Measurements from ENCODE around the gene POU2F3.

Gene POU2F3

DNA sequence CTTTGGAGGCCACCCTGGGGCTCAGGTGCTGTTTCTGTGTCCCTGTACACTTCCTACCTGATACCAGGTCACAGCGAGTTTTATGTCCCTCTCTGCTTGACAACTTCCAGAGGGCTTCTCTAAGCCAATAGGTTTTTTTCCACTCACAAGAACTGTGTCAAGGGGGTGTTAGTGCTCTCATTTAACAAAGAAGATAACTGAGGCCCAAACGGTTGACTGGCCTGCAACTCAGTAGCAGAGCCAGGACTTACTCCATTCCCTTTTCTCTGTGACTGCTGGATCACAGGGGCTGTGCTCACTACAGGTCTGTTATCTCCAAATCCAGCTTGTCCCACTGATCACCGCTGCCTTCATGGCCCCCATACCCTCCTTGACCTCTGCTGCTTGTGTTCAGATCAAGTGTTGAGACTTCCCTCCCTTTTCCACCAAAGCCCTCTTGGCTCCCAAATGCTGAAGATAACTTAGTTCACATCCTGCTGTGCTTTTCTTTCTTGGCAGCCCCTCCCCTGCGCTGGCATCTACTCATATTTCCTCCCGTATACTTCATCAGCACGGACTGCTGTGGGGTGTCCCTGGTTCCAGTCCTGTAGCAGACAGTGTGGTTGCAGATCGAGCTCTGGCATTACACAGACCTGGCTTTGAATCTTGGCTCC lies 41.3 kb downstream of the POU2F3 start:
- no peak for DNase-seq (ENCODE audit: low read depth in 2 of 2, low spot score in 1 of 2)

DNA sequence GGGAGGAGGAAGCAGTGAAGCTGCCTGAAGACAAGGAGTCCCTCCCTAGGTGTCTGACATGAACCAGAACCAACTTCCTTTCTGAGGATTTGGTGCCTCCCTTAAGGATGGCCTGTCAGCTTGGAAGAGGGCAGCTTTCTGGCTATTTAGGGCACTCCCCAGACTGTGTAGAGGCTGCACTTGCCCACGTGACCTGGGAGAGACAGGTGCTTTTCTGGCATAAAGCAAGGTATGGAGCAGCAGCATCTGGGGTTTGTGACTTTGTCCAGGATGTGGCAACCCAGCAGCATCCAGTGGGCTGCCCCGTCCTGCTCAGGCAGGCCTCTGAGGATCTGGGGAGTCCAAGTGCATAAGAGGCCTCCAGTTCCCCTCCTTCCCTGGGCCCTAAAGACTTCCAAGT lies 43.2 kb downstream of the POU2F3 start:
- DNase-seq (ENCODE audit: low read depth in 2 of 2, low spot score in 1 of 2) = no peak

DNA sequence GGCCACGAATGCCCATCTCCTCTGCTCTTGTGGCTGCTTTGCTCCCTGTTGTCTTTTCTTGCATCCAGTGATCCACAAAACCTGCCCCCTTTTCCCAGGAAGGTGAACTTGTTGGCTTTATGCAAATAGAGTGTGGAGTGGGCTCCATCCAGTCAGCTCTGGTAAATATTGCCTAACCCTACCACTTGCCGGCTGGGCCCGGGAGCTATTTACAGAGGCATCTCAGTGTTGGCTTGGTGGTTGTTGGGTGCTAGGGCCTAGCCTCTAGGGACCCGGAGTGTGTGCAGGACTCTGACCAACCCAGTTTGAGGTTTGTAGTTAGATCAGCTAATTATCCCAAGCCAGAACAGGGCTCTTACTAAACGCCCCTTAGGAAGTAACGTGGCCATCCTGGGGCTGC lies 44.3 kb downstream of the POU2F3 start:
- no peak for DNase-seq (ENCODE audit: low read depth in 2 of 2, low spot score in 1 of 2)

DNA sequence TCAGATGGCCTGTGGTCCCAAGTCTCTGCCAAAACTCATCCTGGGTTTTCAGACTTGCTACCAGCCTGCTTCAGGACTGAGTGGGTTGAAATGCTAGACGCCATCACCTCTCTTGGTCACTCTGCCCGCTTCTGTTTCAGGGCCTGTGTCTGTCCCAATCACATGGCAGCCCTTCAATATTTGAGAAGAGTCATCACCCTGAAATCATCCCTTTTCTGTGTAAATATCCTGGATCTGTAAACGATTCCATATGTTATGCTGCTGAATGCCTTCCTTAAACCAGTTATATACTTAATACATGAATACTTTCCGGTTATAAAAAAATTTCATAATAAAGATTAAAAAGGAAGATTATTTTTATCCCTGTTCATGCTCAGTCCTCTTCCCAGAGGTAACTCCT lies 45.3 kb downstream of the POU2F3 start:
- DNase-seq (ENCODE audit: low read depth in 2 of 2, low spot score in 1 of 2) = no peak

DNA sequence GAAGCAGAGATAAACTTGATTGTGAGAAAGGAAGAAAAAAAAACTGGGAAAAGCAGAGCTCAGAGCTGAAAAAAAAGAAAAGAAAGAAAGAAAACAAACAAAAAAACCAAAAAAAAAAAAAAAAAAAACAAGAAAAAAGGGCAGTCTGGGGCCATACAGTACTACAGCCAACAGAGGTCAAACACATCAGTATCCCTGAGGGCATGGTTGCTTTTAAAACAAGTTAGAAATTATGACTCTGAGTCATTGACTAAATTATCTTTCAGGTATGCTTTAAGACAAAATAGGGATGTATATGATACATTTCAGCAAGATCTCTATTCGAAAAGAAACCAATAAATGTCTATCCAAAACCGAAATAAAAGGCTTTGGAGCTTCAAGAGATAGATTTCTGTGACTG lies 48.1 kb downstream of the POU2F3 start:
- no peak for DNase-seq (ENCODE audit: low read depth in 2 of 2, low spot score in 1 of 2)

DNA sequence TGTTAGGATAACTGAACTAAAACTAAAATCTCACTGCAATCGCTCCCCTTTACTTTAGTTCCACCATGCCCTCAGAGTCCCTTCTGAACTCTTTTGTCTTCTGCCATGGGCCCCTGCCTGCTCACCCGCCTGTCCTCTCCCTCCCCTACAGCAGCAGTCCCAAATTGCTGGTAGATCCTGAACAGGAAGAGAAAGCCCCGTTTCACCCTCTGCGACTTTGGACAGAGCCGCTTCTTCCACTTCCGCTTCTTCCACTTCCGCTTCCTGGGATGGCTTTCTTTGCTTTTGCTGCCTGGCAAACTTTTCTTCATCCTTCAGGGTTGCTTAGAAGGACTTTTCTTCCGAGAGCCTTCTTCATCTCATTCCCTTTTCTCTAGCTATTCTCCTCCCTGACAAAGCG lies 49.5 kb downstream of the POU2F3 start:
- DNase-seq (ENCODE audit: low read depth in 2 of 2, low spot score in 1 of 2) = no peak

DNA sequence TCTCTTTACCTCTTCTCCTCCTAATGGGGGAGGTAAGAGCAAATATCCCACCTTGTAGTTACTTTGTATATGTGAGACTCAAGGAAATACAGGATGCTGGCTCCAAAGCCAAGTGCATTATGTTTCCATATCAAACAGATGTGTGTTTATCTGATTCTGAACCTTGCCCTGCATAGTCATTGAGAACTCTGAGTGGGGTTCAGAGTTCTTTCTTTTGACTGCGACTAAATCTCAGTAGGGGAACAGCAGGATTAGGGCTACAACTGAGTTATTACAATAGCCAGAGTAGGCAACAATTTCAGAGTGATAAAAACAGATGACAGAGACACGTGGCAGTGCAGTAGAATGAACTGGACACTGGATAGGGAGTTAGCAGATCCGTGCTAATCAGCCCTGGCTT lies 51.0 kb downstream of the POU2F3 start:
- DNase-seq (ENCODE audit: low read depth in 2 of 2, low spot score in 1 of 2) = no peak

DNA sequence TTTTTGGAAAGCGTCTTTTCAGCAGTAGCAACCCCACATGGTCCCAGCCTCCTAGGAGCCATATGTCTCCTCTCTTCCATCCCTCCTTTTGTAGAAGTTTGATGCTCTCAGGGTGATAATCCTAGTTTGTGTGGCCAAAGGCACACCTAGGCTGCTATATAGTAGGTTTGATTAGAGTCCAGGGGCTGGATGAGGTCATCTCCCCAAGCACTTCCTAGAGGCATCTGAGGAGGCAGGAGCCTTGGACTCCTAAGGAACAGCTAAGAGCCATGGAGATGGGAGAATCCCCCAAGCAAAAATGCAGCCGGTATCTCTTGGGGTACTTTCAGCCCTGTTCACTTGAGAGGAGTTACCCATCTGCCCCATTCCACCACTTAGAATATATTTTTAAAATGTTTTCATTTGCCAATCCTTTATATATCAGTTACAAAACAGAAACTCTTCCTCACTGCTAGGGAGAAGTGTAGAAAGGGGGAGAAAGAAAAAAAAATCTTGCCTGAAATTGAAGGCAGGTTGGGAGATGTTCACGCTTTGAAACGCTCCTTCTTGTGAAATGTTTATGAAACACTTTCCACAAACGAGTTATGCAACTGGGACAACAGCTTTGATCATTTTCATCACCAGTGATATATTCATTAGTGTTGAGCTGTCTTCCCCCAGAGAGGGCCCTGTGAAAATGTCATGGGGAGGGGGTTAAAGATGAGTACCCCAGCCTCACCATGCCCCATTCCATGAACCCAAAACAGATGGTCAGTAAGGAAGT lies 53.3 kb downstream of the POU2F3 start:
- no peak for DNase-seq (ENCODE audit: low read depth in 2 of 2, low spot score in 1 of 2)

DNA sequence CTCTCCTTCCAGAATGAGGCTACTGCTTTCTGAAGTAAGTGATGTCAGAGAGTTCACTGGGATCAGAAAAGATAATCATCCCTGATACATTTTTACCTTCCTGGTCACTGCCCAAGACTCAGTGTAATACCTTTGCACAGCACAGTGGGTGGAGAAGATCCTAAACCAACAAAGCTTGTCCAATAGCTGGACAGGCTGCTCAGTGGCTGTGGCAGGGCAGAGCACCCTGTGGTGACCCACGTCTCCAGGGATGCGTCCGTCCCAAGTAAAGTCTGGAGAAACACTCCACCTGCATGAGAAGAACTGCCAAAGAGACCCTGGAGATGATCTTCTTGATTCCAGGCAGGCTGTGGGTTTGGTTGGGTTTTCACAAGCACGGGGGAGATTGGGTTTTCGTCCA lies 54.2 kb downstream of the POU2F3 start:
- no peak for DNase-seq (ENCODE audit: low read depth in 2 of 2, low spot score in 1 of 2)

DNA sequence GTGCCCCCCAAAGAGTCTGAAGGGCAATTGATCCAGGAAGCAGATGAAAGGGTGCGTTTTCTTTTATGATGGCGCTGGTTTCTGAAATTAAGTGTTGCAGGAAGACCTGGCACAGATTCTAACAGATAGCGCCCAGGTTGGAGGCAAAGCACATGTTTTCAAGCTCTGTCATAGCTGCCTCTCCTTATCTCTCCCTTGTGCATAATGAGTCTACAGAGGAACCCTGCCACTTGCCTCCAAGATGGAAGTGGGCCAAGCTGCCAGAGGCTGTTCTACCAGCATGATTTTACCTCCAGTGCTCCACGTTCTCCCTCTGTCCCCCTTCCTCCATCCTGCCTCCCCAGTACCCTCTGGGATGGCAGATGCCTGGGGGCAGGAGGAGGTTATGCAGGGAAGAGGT lies 55.2 kb downstream of the POU2F3 start:
- no peak for DNase-seq (ENCODE audit: low read depth in 2 of 2, low spot score in 1 of 2)

DNA sequence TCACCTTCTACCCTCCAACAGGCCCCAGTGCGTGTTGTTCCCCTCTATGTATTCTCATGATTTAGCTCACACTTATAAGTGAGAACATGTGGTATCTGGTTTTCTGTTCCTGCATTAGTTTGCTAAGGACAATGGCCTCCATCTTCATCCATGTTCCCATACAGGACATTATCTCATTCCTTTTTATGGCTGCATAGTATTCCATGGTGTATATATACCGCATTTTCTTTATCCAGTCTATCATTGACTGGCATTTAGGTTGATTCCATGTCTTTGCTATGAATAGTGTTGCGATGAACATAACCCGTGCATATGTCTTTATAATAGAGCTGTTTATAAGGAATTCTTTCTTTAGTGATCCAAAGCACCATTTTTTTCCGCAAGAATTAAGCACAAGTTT lies 56.6 kb downstream of the POU2F3 start:
- no peak for DNase-seq (ENCODE audit: low read depth in 2 of 2, low spot score in 1 of 2)

DNA sequence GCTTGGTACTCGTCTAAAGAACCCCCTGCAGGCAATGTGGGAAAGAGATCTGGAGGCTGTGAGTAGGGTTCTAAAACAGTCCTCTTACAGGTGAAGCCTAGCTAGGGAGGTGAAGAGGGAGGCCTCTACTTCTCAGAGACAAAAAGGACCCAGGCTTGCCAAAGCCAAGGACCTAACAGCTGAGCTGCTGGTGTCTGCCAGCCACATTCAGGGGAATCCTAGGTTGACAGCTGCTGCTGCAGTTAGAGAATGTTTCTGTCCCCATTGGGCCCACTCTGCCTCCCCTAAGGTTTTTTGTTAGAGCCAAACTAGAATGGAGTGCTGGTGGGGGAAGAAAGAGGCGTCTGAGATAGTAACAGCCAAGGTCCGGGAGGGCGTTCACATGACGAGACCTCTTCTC lies 58.5 kb downstream of the POU2F3 start:
- DNase-seq (ENCODE audit: low read depth in 2 of 2, low spot score in 1 of 2) = no peak

DNA sequence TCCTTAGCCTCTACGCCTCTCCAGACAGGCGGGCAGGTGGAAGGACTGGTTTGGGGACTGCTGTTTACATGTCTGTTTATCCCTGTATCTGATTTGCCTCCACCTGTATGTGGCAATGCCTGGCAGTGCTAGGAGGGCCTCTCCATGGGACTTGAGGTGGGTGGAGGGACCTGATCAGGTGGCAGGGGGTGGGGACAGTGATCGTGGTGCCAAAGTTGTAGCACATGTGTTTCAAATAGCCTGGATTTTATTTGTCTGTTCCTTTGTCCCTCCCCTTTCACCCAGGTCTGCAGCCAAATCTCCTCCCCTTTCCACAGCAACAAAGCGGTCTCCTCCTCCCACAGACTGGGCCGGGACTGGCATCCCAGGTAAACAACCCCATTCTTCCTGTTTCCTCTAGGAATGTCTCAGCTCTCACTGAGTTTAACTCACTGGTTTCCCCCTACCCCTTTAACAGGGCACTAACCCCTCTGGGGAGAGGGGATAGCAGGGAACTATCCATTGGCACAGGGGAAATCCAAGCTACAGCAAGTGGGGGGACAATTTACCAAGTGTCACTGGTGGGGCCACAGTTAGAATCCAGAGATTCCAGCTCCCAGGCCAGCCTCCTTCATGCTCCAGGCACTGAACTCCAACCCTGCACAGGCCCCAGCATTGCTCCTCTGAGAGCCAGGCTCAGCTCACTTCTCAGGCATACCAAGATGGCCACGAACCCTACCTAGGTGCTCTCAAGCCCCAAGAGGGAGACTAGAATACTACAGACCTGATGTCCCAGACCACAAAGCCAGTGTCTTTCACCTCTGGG lies 62.3 kb downstream of the POU2F3 start:
- no peak for DNase-seq (ENCODE audit: low read depth in 2 of 2, low spot score in 1 of 2)

DNA sequence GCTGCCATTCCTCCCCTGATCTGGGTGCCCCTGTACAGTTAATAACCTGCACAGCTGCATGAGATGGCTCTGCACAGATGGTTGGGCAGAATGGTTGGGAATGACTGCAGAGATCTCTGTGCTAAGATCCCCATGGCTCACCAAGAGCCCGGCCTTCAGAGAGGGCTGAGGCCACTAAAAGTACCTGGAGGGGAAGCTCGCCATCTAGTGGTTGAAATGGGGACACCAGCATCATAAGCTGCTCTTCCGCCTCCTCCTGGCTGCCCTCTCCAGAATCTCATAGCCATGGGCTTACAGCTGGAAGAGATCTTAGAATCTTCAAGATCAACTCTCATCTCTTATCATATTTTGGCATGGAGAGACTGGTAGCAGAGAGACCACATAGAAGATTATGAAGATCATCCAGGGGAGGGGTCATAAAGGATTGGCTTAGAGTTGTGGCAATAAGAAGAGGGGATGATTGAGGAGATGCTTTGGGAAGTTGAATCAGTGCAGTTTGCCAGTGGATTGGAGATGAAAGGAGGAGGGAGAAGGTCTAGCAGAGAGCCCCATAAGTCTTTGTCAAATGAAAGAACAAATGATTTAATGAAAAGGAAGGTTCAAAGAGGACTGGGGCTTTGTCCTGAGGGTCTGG lies 63.2 kb downstream of the POU2F3 start:
- peak; percentile 6 to 32 for DNase-seq (ENCODE audit: low read depth in 2 of 2, low spot score in 1 of 2)

DNA sequence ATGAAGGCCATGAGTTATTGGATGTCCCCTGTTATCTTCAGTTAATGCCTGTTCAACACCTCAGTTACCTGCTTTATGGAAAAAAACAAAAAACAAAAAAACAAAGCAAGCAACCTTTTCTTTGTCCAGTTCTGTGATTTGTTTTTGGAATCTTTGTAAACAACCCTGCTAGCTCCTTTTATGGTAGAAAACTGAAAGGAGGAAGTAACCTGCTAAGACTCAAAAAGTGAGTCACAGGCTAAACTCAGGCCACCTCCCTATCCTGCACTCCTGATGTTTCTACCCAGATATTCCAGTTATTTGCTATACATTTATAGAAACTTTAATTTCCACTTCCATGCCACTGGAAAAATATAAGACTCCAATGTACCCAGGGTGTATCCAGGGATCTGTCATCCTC lies 64.6 kb downstream of the POU2F3 start:
- DNase-seq (ENCODE audit: low read depth in 2 of 2, low spot score in 1 of 2) = no peak

DNA sequence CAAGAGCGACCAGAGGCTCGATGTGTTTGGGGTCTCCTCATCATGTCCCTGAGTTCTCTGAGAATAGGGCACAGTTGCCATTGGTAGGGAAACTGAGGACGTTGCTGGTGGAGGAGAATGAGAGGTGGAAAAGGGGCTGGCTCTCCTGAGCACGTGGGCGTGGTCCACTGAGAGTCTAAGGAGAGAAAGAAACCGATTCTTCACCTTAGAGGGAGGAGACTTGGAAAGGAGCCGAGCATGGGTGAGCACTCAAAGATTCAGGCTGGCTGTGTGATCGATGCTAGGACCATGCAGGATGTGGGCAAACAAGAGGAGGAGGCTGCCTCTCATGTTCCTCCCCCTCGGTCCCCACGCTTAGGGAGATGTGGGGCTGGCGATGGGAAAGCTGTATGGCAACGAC lies 65.3 kb downstream of the POU2F3 start:
- no peak for DNase-seq (ENCODE audit: low read depth in 2 of 2, low spot score in 1 of 2)

DNA sequence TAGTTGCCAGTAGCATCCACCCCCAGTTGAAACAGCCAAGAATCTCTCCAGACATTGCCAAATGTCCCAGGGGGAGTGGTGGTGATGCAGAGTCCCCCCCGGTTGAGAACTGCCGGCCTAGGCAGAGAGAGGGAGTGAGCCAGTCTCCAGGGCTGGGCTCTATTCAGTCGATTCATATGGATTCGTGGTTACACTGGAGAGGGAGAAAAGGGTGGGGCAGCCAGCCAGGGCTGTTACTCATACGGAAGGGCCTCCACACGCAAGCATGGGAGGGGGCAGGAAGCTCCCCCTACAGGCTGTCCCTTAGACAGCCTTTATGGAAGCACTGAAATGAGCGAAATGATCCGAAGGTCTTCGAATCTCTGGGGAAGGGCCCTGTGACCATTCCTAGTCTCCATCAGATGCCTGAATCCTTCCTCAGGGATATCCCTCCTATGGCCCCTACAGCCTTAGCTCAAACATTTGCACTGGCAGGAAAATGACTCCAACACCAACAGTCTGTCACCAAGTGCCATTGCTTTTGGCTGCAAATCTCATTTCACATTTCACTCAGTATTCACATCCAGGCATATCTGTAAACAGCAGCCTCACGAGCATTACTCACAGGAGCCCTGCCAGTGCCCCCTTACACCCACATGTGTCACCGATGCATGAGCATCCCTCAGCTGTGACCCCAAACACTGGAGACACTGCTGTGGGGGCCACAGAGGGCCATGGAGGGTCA lies 66.7 kb downstream of the POU2F3 start:
- DNase-seq (ENCODE audit: low read depth in 2 of 2, low spot score in 1 of 2) = no peak

DNA sequence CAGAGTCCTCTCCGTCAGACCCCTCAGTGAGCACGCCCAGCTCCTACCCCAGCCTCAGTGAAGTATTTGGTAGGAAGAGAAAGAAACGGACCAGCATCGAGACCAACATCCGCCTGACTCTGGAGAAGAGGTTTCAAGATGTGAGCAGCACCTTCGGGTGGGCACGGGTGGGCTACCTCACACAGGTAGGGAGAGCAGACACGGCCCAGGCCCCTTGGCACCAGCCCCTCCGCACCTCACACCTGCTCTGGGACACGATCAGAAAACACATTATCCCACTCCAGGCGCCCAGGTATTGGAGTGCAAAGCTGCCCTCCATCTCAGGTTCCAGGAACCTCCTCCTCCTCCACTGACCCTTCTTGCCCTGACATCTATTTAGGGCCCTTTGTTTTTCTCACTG lies 67.5 kb downstream of the POU2F3 start:
- no peak for DNase-seq (ENCODE audit: low read depth in 2 of 2, low spot score in 1 of 2)

DNA sequence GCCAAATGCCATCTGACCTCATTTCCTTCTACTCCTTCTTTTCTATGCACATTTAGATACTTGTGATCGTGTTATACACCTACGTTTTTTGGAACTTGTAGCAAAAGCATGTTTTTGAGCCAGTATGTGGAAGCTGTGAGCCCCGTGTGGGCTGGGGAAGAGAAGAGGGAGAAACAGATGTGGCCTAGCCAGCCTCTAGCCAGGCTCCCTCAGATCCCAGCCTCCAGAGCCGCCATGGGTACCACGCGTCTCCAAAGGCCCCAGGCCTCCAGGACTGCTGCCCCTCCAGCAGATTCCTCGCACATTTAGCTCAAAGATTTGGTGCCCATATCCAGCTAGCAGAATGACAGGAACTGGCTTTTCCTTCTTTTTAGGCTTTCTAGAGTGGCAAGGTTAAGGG lies 68.1 kb downstream of the POU2F3 start:
- DNase-seq (ENCODE audit: low read depth in 2 of 2, low spot score in 1 of 2) = no peak

DNA sequence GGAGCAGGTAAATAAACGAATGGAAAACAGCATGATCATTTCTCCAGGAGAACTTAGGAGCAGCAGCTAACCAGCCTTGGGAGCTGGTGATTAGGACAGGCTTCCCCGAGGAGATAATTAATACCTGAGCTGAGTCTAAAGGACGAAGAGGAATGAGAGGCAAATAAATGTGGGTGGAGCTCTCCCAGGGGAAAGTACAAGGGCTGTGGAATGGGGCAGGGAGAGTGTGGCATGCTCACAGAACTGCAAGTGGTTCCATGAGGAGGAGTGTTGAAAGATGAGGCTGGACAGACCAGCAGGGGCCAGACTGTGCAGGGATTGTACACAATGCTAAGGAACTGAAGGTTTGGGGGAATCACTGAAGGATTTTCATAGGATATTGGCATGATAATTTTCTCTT lies 70.9 kb downstream of the POU2F3 start:
- no peak for DNase-seq (ENCODE audit: low read depth in 2 of 2, low spot score in 1 of 2)

DNA sequence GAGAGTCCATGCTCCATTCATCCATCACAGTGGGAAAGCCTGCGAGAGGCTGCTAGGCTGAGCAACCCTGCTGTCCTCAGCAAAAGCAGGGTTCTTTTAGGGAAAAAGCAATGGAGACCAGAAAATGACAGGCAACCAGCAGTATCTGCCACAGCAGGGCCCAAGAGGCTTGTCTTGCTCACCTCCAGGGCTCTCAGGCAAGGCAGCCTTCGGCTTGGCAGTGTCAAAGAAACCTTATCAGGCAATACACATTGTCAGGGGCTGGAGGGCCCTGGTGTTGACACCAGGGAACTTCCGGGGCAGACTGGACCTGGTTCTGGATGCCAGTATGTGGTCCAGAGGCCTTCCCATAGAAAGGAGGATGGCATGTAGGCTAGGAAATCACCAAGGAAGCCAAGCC lies 74.9 kb downstream of the POU2F3 start:
- DNase-seq (ENCODE audit: low read depth in 2 of 2, low spot score in 1 of 2) = no peak
